ENCODE results near the gene KPNA3. TPM values are rescaled to one million over a fixed set of nuclear protein-coding genes. Genes with fewer than 3 reads are reported as not detected.
A peak's percentile ranks its signal among the peaks of the same experiment; 100 is the strongest.
"Not testable (repeated sequence)": the region's sequence is repeated elsewhere in the genome, so short reads cannot be mapped to it uniquely, and the experiment has no call there.

Gene KPNA3
- total RNA-seq, 1 experiment from 2014 or later, result 35.0 TPM

DNA sequence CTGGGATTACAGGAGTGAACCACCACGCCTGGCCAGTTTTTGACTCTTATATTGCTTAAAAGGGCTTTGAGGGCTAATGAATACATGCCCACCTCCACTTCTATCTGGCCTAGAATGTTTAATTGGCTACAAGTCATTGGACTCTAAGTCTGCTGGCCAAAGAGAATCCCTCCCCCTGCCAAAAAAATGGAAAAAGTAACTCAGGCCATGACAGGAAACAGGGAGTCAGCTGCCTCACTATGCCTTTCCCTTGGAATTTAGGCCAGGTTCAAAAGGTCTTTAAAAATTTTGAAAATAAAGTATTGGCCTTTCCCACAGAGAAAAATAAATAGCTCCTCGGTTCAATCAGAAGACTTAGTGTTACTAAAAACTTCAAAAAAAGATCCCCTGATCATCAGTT, 34.9 kb upstream of the KPNA3 start:
- TF ChIP-seq, protein P1, sequence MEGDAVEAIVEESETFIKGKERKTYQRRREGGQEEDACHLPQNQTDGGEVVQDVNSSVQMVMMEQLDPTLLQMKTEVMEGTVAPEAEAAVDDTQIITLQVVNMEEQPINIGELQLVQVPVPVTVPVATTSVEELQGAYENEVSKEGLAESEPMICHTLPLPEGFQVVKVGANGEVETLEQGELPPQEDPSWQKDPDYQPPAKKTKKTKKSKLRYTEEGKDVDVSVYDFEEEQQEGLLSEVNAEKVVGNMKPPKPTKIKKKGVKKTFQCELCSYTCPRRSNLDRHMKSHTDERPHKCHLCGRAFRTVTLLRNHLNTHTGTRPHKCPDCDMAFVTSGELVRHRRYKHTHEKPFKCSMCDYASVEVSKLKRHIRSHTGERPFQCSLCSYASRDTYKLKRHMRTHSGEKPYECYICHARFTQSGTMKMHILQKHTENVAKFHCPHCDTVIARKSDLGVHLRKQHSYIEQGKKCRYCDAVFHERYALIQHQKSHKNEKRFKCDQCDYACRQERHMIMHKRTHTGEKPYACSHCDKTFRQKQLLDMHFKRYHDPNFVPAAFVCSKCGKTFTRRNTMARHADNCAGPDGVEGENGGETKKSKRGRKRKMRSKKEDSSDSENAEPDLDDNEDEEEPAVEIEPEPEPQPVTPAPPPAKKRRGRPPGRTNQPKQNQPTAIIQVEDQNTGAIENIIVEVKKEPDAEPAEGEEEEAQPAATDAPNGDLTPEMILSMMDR (conservative IDR thresholded peaks at IDR 0.05), result no peak
- TF ChIP-seq EZH2 (IDR thresholded peaks at IDR 0.05; ENCODE audit: low read depth), result no peak
- Histone ChIP-seq H3K9me3 (ENCODE audit: insufficient read depth, low read depth) (no peaks in the 10 kb centered on the region), H3K4me1 (replicated peaks; ENCODE audit: insufficient read depth) (no peaks in the 10 kb centered on the region), H3K79me2 (ENCODE audit: low read depth) (no peaks in the 10 kb centered on the region), H3K9me2 (ENCODE audit: insufficient read depth) (no peaks in the 10 kb centered on the region), H3K27me3 (ENCODE audit: insufficient read depth, low read depth) (no peaks in the 10 kb centered on the region), H2AFZ (no peak overlapping the region), H3K27ac (no peak overlapping the region), H3K4me3 (no peak overlapping the region), H3F3A (ENCODE audit: insufficient read depth, low read depth) (no peaks in the 10 kb centered on the region), H3K4me2 (no peak overlapping the region), H4K20me1 (ENCODE audit: insufficient read depth) (no peaks in the 10 kb centered on the region), H3K36me3 (ENCODE audit: low read depth) (no peaks in the 10 kb centered on the region)
- no TSS peak for BruUV-seq (replicated peaks)
- POLR2A ChIA-PET (ENCODE audit: unreplicated experiment), result no interaction called here
- DNase-seq, result no peak
- CTCF ChIA-PET, result no interaction called here
- intact Hi-C loops (cut with micrococcal nuclease; ENCODE audit: unreplicated experiment), result loop anchor here (10.0 kb wide), 1 partner anchor 63 kb away; no protein-coding TSS in a partner anchor

DNA sequence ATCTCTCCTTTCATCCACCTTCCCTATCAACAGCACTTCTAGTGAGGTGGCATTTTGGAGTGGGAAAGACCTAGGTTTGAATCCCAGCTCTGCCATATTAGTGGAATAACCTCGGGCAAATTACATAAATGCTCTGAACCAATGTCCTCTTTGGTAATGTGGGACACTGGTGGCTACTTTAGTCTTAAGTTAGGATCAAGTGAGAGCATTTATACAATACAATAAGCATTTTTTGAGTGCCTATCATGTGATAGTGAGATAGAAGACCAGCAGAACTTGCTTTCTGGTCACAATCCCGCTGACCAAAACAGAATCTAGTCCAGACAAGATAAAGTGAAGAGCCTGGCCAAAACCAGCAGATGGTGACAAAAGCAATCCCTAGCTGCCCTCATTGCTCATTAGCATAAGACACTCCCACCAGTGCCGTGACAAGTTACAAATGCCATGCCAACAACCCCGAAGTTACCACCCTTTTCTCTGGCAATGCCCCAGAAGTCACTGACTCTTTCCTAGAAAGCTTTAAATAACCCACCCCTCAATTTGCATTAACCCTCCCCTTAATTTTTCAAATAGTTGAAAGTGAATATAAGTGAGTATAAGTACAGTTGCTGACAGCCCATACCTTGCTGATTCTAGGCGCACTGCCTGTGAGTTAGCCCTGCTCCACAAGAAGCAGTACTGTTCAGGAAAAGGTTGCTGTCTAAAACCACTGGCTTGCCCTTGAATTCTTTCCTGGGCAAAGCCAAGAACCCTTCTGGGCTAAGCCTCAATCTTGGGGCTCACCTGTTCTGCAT, 28.9 kb upstream of the KPNA3 start:
- Histone ChIP-seq H3K79me2 (ENCODE audit: low read depth) (no peaks in the 10 kb centered on the region), H3F3A (ENCODE audit: insufficient read depth, low read depth) (no peaks in the 10 kb centered on the region), H3K27ac (no peak overlapping the region), H3K4me2 (no peak overlapping the region), H3K4me1 (replicated peaks; ENCODE audit: insufficient read depth) (no peaks in the 10 kb centered on the region), H3K4me3 (no peak overlapping the region), H4K20me1 (ENCODE audit: insufficient read depth) (no peaks in the 10 kb centered on the region), H3K27me3 (ENCODE audit: insufficient read depth, low read depth) (no peaks in the 10 kb centered on the region), H3K36me3 (ENCODE audit: low read depth) (no peaks in the 10 kb centered on the region), H3K9me3 (ENCODE audit: insufficient read depth, low read depth) (no peaks in the 10 kb centered on the region), H3K9me2 (ENCODE audit: insufficient read depth) (no peaks in the 10 kb centered on the region), H2AFZ (no peak overlapping the region)
- ChIA-PET POLR2A (ENCODE audit: unreplicated experiment) (interaction anchor here (0.5 kb wide), 1 partner anchor 108 kb away, joined by 3 read pairs; no protein-coding TSS in a partner anchor), CTCF (no interaction called here)
- peak in 1 of 2 experiments; percentile 4 for DNase-seq
- no TSS peak for BruUV-seq (replicated peaks)
- TF ChIP-seq EZH2 (IDR thresholded peaks at IDR 0.05; ENCODE audit: low read depth), result no peak
- TF ChIP-seq, protein P1 (conservative IDR thresholded peaks at IDR 0.05), result no peak
- intact Hi-C loops (cut with micrococcal nuclease; ENCODE audit: unreplicated experiment), result loop anchor here (10.0 kb wide), 1 partner anchor 57 kb away; no protein-coding TSS in a partner anchor

DNA sequence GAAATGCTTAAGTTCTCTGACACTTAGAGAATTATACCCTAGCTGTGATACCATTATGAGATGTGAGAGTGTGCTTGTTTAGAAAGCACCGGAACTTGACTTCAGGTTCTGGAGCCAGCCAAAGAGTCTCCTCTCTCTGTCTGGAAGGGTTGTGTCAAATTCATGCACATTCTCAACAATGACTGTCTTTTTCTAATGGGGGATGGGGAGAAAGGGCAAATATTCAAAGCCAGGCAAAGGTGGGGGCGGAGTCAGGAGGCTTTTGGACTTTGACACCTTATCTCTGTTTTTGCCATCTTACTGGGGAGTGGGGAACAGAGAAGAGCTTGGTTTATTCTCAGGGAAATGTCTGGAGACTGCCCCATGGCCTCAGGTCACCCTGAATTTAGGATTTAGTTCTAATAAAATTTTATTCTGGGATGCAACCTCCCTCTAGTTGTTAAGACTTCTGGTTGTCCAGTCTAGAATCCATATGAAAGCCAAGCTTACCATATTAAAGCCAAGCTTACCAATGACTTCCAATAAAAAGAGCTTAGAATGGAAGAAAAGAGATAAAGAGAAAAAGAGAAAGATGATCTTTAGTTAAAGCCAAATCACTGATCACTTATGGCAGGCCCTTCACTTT, 28.2 kb upstream of the KPNA3 start:
- no peak for DNase-seq
- BruUV-seq (replicated peaks), result no TSS peak
- H3K9me3 ChIP-seq (ENCODE audit: insufficient read depth, low read depth), result no peaks in the 10 kb centered on the region

DNA sequence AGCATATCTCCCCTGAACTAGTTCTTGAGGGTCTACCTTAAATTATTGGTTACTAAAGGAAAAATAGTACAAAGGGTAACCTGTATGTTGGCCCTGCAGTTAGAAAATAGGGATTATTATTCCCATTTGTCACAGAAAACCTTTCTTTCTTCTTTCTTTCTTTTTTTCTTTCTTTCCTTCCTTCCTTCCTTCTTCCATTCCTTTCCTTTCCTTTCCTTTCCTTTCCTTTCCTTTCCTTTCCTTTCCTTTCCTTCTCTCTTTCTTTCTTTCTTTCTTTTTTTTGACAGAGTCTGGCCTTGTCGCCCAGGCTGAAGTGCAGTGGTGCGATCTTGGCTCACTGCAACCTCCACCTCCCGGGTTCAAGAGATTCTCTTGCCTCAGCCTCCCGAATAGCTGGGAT, 23.6 kb upstream of the KPNA3 start:
- H3K27ac ChIP-seq; H3K4me2 ChIP-seq; H2AFZ ChIP-seq; H3K36me3 ChIP-seq (ENCODE audit: low read depth); CTCF ChIA-PET; H3K9me3 ChIP-seq (ENCODE audit: insufficient read depth, low read depth); POLR2A ChIA-PET (ENCODE audit: unreplicated experiment); H3K4me3 ChIP-seq; H3F3A ChIP-seq (ENCODE audit: insufficient read depth, low read depth); H4K20me1 ChIP-seq (ENCODE audit: insufficient read depth); DNase-seq; BruUV-seq (replicated peaks); intact Hi-C loops (cut with micrococcal nuclease; ENCODE audit: unreplicated experiment); H3K9me2 ChIP-seq (ENCODE audit: insufficient read depth); H3K79me2 ChIP-seq (ENCODE audit: low read depth); H3K4me1 ChIP-seq (replicated peaks; ENCODE audit: insufficient read depth); H3K27me3 ChIP-seq (ENCODE audit: insufficient read depth, low read depth): not testable (repeated sequence)

More for the DNA sequence above, 28.2 kb upstream of the KPNA3 start:
- no peak overlapping the region for H3K27ac ChIP-seq
- no peak overlapping the region for H2AFZ ChIP-seq
- no peaks in the 10 kb centered on the region for H3K36me3 ChIP-seq (ENCODE audit: low read depth)
- H3F3A ChIP-seq (ENCODE audit: insufficient read depth, low read depth), result no peaks in the 10 kb centered on the region
- no peaks in the 10 kb centered on the region for H3K27me3 ChIP-seq (ENCODE audit: insufficient read depth, low read depth)
- no peaks in the 10 kb centered on the region for H3K4me1 ChIP-seq (replicated peaks; ENCODE audit: insufficient read depth)
- H4K20me1 ChIP-seq (ENCODE audit: insufficient read depth), result no peaks in the 10 kb centered on the region
- H3K4me2 ChIP-seq, result no peak overlapping the region
- POLR2A ChIA-PET (ENCODE audit: unreplicated experiment), result interaction anchor here (0.5 kb wide), 1 partner anchor 108 kb away, joined by 3 read pairs; no protein-coding TSS in a partner anchor
- no peak for TF ChIP-seq EZH2 (IDR thresholded peaks at IDR 0.05; ENCODE audit: low read depth)
- TF ChIP-seq, protein P1 (conservative IDR thresholded peaks at IDR 0.05), result no peak
- intact Hi-C loops (cut with micrococcal nuclease; ENCODE audit: unreplicated experiment), result loop anchor here (10.0 kb wide), 1 partner anchor 56 kb away; no protein-coding TSS in a partner anchor
- no peak overlapping the region for H3K4me3 ChIP-seq
- no peaks in the 10 kb centered on the region for H3K79me2 ChIP-seq (ENCODE audit: low read depth)
- no peaks in the 10 kb centered on the region for H3K9me2 ChIP-seq (ENCODE audit: insufficient read depth)
- CTCF ChIA-PET, result interaction anchor here (0.6 kb wide), 1 partner anchor 278 kb away, joined by 3 read pairs; no protein-coding TSS in a partner anchor
